Hepatocyte (in vitro differentiated cells): ENCODE data around the gene IFNA1. TPM values are rescaled to one million over a fixed set of nuclear protein-coding genes. Genes with fewer than 3 reads are reported as not detected.

Experiments used
- DNase-seq: peaks from one replicate; pipeline ENCODE4 v3.0.0-alpha.2; 2016; ENCODE audit warnings: low spot score
- H2AFZ ChIP-seq: fragments of 200-600 bp; sonication (generic); 2 replicates; pipeline ENCODE4 v1.6.0; 2016; ENCODE audit warnings: antibody characterized with exemption, mild to moderate bottlenecking
- H3K27ac ChIP-seq: fragments of 200-600 bp; sonication (generic); 2 replicates; pipeline ENCODE4 v1.5.1; 2016; ENCODE audit warnings: mild to moderate bottlenecking
- H3K27me3 ChIP-seq: fragments of 200-600 bp; sonication (generic); 2 replicates; pipeline ENCODE4 v1.6.1; 2016
- H3K36me3 ChIP-seq: fragments of 200-600 bp; sonication (generic); replicated peaks from 2 replicates; pipeline ENCODE4 v1.5.1; 2016; ENCODE audit warnings: low read depth; ENCODE audit not compliant: insufficient read depth
- H3K4me1 ChIP-seq: fragments of 200-600 bp; sonication (generic); 2 replicates; pipeline ENCODE4 v1.5.1; 2016; ENCODE audit warnings: mild to moderate bottlenecking, moderate library complexity; ENCODE audit not compliant: insufficient read depth
- H3K4me2 ChIP-seq: fragments of 200-600 bp; sonication (generic); 2 replicates; pipeline ENCODE4 v1.6.0; 2016
- H3K4me3 ChIP-seq: fragments of 200-600 bp; sonication (generic); 2 replicates; pipeline ENCODE4 v1.5.1; 2016; ENCODE audit warnings: mild to moderate bottlenecking
- H3K79me2 ChIP-seq: fragments of 200-600 bp; sonication (generic); 2 replicates; pipeline ENCODE4 v1.6.0; 2017; ENCODE audit warnings: mild to moderate bottlenecking
- H3K9me2 ChIP-seq: fragments of 200-600 bp; sonication (generic); replicated peaks from 2 replicates; pipeline ENCODE4 v1.6.0; 2017; ENCODE audit warnings: mild to moderate bottlenecking; ENCODE audit not compliant: insufficient read depth
- H3K9me3 ChIP-seq: fragments of 200-600 bp; sonication (generic); 2 replicates; pipeline ENCODE4 v1.5.1; 2016; ENCODE audit warnings: low read depth, mild to moderate bottlenecking
- H4K20me1 ChIP-seq: fragments of 200-600 bp; sonication (generic); 2 replicates; pipeline ENCODE4 v1.6.0; 2016; ENCODE audit warnings: mild to moderate bottlenecking; ENCODE audit not compliant: insufficient read depth, poor library complexity, severe bottlenecking
- EZH2 ChIP-seq: fragments of 200-600 bp; sonication (generic); IDR thresholded peaks from 2 replicates; pipeline ENCODE4 v1.6.1; 2016; ENCODE audit warnings: antibody characterized with exemption, mild to moderate bottlenecking, borderline replicate concordance
- EZH2phosphoT487 ChIP-seq: fragments of 200-600 bp; sonication (generic); IDR thresholded peaks from one replicate; pipeline ENCODE4 v1.6.1; 2018; ENCODE audit warnings: antibody characterized with exemption, mild to moderate bottlenecking, low read depth, moderate library complexity; ENCODE audit not compliant: unreplicated experiment, severe bottlenecking
- WGBS: methylation state at CpG from one replicate; pipeline ENCODE4 v1.1.6; 2016; ENCODE audit warnings: low lambda C conversion rate; ENCODE audit errors: missing lambda C conversion rate; 5-methylcytosine and 5-hydroxymethylcytosine counted together
- polyA plus RNA-seq: library from polyadenylated mRNA; unstranded; fragments of >200 nt; fragmentation: Nextera tagmentation; extraction: Ambion mirVana; gene quantifications from 2 replicates; pipeline ENCODE4 v1.2.1, GENCODE V29; 2016
- total RNA-seq: library from RNA; depleted of rRNA; stranded (reverse); fragments of >200 nt; gene quantifications from 2 replicates; pipeline ENCODE4 v1.2.3, GENCODE V29; 2014
- TF ChIP-seq, protein P1 (sequence below): fragments of 200-600 bp; sonication (generic); IDR thresholded peaks from 2 replicates; pipeline ENCODE4 v1.5.1; 2016; ENCODE audit warnings: antibody characterized with exemption, mild to moderate bottlenecking; ENCODE audit not compliant: poor library complexity

The IFNA1 gene
- total and polyA plus RNA-seq, 2 experiments from 2014 or later: not detected

DNA sequence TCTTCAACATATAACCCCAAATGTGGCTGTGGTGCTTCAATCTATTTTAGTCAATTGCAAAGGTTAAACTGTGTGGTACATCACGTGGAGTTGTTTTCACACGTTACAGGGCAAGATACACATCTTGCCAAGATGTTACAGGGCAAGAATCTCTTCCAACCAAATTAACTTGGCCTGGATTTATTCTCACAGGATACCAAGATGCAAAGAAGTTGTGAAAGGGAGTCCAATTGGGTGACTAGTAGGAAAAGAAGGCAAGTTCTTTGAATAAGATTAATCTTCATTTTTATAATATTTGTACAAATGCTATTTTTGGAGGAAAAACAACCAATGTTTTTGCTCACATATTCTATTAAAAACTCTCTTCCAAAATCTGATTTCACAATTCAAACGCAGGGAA, 36.1 kb upstream of the IFNA1 start:
- H3K4me1 ChIP-seq: peaks cover 10% of the 10 kb centered on the region
- no peaks in the 10 kb centered on the region for H3K36me3 ChIP-seq
- H3K4me2 ChIP-seq: no peak overlapping the region
- H3K4me3 ChIP-seq: no peak overlapping the region
- no peaks in the 10 kb centered on the region for H3K9me3 ChIP-seq
- whole genome bisulfite sequencing: 77% methylated on average over 3 of the region's 3 CpGs
- no peaks in the 10 kb centered on the region for H4K20me1 ChIP-seq
- H3K9me2 ChIP-seq: no peaks in the 10 kb centered on the region
- no peaks in the 10 kb centered on the region for H3K79me2 ChIP-seq
- no peak overlapping the region for H2AFZ ChIP-seq
- TF ChIP-seq, protein P1, sequence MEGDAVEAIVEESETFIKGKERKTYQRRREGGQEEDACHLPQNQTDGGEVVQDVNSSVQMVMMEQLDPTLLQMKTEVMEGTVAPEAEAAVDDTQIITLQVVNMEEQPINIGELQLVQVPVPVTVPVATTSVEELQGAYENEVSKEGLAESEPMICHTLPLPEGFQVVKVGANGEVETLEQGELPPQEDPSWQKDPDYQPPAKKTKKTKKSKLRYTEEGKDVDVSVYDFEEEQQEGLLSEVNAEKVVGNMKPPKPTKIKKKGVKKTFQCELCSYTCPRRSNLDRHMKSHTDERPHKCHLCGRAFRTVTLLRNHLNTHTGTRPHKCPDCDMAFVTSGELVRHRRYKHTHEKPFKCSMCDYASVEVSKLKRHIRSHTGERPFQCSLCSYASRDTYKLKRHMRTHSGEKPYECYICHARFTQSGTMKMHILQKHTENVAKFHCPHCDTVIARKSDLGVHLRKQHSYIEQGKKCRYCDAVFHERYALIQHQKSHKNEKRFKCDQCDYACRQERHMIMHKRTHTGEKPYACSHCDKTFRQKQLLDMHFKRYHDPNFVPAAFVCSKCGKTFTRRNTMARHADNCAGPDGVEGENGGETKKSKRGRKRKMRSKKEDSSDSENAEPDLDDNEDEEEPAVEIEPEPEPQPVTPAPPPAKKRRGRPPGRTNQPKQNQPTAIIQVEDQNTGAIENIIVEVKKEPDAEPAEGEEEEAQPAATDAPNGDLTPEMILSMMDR: no peak
- TF ChIP-seq EZH2phosphoT487 (no peak), EZH2 (no peak)
- no peak overlapping the region for H3K27ac ChIP-seq
- H3K27me3 ChIP-seq: peaks cover 35% of the 10 kb centered on the region
- no peak for DNase-seq

DNA sequence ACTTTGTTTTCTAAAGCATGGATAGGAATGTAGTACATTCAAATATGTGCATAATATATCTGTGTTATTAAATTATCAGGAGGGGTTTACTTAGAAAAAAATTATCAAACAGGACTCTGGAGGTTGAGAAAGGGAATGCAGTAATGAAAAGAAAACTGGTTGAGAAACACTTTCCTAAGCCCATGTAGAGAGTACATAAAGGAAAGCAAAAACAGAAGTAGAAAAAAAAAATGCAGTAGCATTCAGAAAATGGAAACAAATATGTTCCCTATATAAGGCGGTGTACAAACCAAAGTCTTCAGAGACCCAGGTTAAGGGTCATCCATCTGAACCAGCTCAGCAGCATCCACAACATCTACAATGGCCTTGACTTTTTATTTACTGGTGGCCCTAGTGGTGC, 31.4 kb upstream of the IFNA1 start, which contains the start of gene IFNA8:
TSS of gene IFNA8 (plus strand) at position 301 of the 400 bp plus-strand sequence. CDS start at position 361, 60 bp downstream.
- Histone ChIP-seq H3K27me3 (peaks cover 20% of the 10 kb centered on the region), H3K4me2 (no peak within 1 kb of the TSS), H3K4me1 (no peaks in the 10 kb centered on the region), H4K20me1 (no peaks in the 10 kb centered on the region), H3K9me2 (no peaks in the 10 kb centered on the region), H3K9me3 (no peaks in the 10 kb centered on the region), H2AFZ (no peak within 1 kb of the TSS), H3K36me3 (no peaks in the 10 kb centered on the region), H3K4me3 (no peak within 1 kb of the TSS), H3K79me2 (no peaks in the 10 kb centered on the region), H3K27ac (no peak within 1 kb of the TSS)
- 53% methylated on average over 1 of the region's 1 CpG for WGBS
- DNase-seq: no peak
- no peak for TF ChIP-seq EZH2
- TF ChIP-seq EZH2phosphoT487: no peak
- TF ChIP-seq, protein P1: no peak

DNA sequence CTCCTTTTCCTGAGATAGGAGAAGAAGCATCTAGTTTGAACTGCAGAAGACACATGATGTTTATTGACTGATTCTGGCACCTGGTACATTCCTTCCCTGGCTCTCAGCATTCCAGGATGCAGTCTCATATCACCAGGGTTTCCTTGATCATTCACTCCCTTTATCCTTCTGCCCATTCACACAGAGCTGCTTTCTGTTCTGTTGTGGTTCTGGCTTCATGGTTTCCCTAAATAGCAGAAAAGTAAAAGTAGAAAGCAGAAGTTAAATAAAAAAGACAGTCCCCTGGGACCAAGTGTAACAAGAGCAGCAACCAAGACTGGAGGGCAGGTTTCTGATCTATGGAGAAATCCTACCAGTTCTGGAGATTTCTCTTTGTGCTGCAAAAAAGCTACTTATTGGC, 28.1 kb upstream of the IFNA1 start:
- TF ChIP-seq EZH2phosphoT487: no peak
- no peak for TF ChIP-seq EZH2
- TF ChIP-seq, protein P1: no peak

DNA sequence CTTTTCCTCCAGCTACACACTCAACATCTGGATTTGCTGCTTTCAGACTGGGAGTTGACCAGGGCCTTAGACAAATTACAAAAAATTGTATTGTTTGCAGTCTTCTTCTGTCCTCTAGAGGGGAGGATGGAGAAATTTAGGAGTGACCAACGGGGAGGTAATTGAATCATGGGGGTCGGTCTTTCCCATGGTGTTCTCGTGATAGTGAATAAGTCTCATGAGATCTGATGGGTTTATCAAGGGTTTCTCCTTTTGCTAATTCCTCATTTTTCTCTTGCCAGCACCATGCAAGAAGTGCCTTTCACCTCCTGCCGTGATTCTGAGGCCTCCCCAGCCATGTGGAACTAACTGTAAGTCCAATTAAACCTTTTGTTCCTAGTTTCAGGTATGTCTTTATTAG, 27.1 kb upstream of the IFNA1 start:
- no peaks in the 10 kb centered on the region for H3K4me1 ChIP-seq
- 85% methylated on average over 4 of the region's 4 CpGs for WGBS
- H3K4me3 ChIP-seq: no peak overlapping the region
- TF ChIP-seq EZH2 (no peak), EZH2phosphoT487 (no peak)
- TF ChIP-seq, protein P1: no peak
- no peaks in the 10 kb centered on the region for H4K20me1 ChIP-seq
- no peaks in the 10 kb centered on the region for H3K9me2 ChIP-seq
- no peak overlapping the region for H3K27ac ChIP-seq
- peaks cover 4% of the 10 kb centered on the region for H3K27me3 ChIP-seq
- H3K9me3 ChIP-seq: no peaks in the 10 kb centered on the region
- no peak overlapping the region for H3K4me2 ChIP-seq
- H2AFZ ChIP-seq: no peak overlapping the region
- no peaks in the 10 kb centered on the region for H3K36me3 ChIP-seq
- no peaks in the 10 kb centered on the region for H3K79me2 ChIP-seq
- DNase-seq: no peak

More for the DNA sequence above, 28.1 kb upstream of the IFNA1 start:
- Histone ChIP-seq H3K36me3 (no peaks in the 10 kb centered on the region), H3K79me2 (no peaks in the 10 kb centered on the region), H3K4me3 (no peak overlapping the region), H3K27me3 (peaks cover 9% of the 10 kb centered on the region), H3K4me1 (no peaks in the 10 kb centered on the region), H3K27ac (no peak overlapping the region), H3K9me3 (no peaks in the 10 kb centered on the region), H3K4me2 (no peak overlapping the region), H4K20me1 (no peaks in the 10 kb centered on the region), H3K9me2 (no peaks in the 10 kb centered on the region), H2AFZ (no peak overlapping the region)
- DNase-seq: no peak
